Mucosa of gallbladder (tissue), 1 donor: ENCODE measurements around the gene ABCG1. TPM values are rescaled to one million over a fixed set of nuclear protein-coding genes. Genes with fewer than 3 reads are reported as not detected.

Experiments
- DNase-seq: peaks from one replicate; pipeline ENCODE4 v3.0.0-alpha.2; 2020; ENCODE audit warnings: low spot score
- total RNA-seq: library from RNA; stranded (reverse); gene quantifications from one replicate; pipeline ENCODE4 v1.2.1, GENCODE V29; 2021
- donor health status: DM: no; HTN: no; CAD: no.

The ABCG1 gene
- total RNA-seq, 1 donor from 2014 or later, result 19.5 TPM

DNA sequence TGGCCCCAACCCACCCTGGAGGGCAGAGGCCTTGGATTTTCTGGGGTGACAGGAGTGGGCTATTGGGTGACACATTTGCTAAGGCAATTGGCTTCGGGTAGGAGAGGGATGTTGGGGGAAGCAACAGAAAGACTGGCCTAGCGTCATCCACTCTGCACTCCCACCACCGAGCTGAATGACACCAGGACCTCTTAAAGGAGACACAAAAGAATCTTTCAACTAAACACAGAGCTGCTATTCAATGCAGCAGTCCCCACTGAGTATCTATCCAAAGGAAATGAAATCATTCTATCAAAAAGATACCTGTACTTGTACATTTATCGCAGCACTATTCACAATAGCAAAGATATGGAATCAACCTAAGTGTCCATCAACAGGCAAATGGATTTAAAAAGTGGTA, 125.7 kb downstream of the ABCG1 start:
- DNase-seq, result no peak

DNA sequence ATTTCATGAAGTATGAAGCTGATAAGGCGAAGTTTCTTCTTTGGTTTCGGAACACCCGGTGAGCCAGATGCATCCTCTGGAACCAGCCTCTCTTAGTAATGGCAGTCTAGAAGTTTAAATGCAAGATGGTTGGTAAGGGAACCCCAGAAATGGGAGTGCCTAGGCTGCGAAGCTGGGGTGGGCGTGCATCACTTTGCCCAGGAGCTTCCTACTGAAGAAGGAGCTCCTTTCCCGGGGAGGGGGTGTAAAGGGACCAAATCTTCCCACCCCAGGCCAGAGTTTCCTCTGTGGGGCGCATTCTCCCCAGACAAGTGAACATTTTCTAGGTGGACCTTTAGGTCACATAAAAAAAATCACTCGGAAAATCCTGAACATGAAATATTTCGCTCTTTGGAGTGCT, 127.5 kb downstream of the ABCG1 start:
- DNase-seq, result no peak

Other genes with a start within 250 kb of the ABCG1 start
- gene ZBTB21, start 208.8 kb upstream of the ABCG1 start, total RNA-seq, result 22.8 TPM
- not detected for gene UMODL1, start 147.8 kb upstream of the ABCG1 start, total RNA-seq
- 1,342 TPM for gene TFF3, start 96.3 kb downstream of the ABCG1 start, total RNA-seq
- gene TFF2, start 131.9 kb downstream of the ABCG1 start, total RNA-seq, result 115 TPM
- gene TFF1, start 147.4 kb downstream of the ABCG1 start, total RNA-seq, result 241 TPM
- 10.5 TPM for gene TMPRSS3, start 176.9 kb downstream of the ABCG1 start, total RNA-seq
- 2.0 TPM for gene UBASH3A, start 184.8 kb downstream of the ABCG1 start, total RNA-seq